ENCODE data around the gene STK32C. TPM values are rescaled to one million over a fixed set of nuclear protein-coding genes. Genes with fewer than 3 reads are reported as not detected.
A peak's percentile ranks its signal among the peaks of the same experiment; 100 is the strongest.

STK32C gene
- total RNA-seq, 1 donor from 2014 or later, result 69.2 TPM

DNA sequence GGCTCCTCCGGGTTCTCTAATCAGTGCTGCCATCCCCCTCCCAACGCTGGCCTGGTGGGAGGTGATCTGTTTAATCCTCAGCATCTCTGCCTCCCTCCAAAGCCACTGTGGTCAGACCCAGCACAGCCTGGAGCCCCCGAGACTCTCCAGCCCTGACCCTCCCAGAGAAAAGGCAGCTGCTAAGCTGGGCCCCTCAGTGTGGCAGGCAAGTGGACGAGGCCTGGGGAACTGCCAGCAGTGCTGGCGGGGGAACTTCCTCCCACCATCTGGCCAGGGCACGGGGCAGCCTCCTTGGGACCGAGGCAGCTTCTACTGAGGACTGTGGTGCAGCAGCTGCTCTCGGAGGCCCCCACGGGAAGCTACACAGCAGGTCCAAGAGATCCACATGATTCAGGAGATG, 69.9 kb downstream of the STK32C start:
- H3K27ac Mint-ChIP-seq (ENCODE audit: unreplicated experiment), result peak overlapping the region; percentile 95
- peaks cover 28% of the 10 kb centered on the region for H3K4me1 Mint-ChIP-seq (ENCODE audit: low read depth, unreplicated experiment)
- TF ChIP-seq, protein P1, sequence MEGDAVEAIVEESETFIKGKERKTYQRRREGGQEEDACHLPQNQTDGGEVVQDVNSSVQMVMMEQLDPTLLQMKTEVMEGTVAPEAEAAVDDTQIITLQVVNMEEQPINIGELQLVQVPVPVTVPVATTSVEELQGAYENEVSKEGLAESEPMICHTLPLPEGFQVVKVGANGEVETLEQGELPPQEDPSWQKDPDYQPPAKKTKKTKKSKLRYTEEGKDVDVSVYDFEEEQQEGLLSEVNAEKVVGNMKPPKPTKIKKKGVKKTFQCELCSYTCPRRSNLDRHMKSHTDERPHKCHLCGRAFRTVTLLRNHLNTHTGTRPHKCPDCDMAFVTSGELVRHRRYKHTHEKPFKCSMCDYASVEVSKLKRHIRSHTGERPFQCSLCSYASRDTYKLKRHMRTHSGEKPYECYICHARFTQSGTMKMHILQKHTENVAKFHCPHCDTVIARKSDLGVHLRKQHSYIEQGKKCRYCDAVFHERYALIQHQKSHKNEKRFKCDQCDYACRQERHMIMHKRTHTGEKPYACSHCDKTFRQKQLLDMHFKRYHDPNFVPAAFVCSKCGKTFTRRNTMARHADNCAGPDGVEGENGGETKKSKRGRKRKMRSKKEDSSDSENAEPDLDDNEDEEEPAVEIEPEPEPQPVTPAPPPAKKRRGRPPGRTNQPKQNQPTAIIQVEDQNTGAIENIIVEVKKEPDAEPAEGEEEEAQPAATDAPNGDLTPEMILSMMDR (IDR thresholded peaks at IDR 0.05; ENCODE audit: partially characterized antibody, unreplicated experiment), result no peak
- peaks cover 13% of the 10 kb centered on the region for H3K9me3 Mint-ChIP-seq (ENCODE audit: unreplicated experiment)
- DNase-seq, result peak; percentile 45
- H3K4me3 Mint-ChIP-seq (ENCODE audit: unreplicated experiment), result peak overlapping the region; percentile 56
- peaks cover 16% of the 10 kb centered on the region for H3K27me3 Mint-ChIP-seq (ENCODE audit: unreplicated experiment)
- no peaks in the 10 kb centered on the region for H3K36me3 Mint-ChIP-seq (ENCODE audit: unreplicated experiment)

DNA sequence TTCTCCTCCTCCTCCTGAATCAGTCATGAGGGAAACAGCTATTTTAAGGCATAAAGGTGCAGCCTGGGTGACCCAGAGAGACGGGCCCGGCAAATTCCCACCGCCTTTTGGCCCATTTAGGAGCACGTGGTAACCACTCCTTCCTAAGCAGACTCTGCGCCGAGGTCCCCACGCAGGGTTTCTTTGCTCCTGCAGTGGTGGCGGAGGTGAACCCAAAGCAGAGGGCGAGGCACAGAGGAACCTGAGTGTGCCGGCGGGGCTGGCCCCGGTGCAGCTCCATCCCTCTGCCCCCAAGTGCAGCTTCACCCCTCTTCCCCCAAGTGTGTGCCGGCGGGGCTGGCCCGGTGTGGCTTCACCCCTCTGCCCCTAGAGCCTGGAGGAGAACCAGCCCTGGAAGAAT, 70.4 kb downstream of the STK32C start:
- no peak for DNase-seq
- H3K36me3 Mint-ChIP-seq (ENCODE audit: unreplicated experiment), result no peaks in the 10 kb centered on the region
- peaks cover 16% of the 10 kb centered on the region for H3K27me3 Mint-ChIP-seq (ENCODE audit: unreplicated experiment)
- peak overlapping the region; percentile 38 for H3K27ac Mint-ChIP-seq (ENCODE audit: unreplicated experiment)
- TF ChIP-seq, protein P1 (IDR thresholded peaks at IDR 0.05; ENCODE audit: partially characterized antibody, unreplicated experiment), result no peak
- H3K9me3 Mint-ChIP-seq (ENCODE audit: unreplicated experiment), result peaks cover 15% of the 10 kb centered on the region
- H3K4me3 Mint-ChIP-seq (ENCODE audit: unreplicated experiment), result peak overlapping the region; percentile 52
- H3K4me1 Mint-ChIP-seq (ENCODE audit: low read depth, unreplicated experiment), result peaks cover 27% of the 10 kb centered on the region

DNA sequence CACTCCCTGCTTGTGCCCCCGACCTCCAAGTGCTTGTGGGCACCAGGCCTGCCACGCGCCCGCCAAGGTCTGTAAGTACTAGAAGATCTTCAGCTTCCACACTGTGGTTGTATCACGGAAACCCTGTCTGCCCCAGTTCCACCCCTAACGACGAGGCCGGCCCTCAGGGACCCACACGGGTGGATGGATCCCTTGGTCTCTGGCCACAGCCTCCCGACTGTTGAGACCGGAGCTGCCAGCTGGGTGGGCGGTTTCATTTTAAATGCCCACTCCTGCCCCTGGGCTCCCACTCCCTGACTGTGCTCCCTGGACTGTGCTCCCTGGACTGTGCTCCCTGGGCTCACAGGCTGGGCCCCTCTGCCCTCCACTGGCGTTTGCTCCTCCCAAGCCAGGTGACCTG, 70.9 kb downstream of the STK32C start:
- no peak for DNase-seq
- H3K27me3 Mint-ChIP-seq (ENCODE audit: unreplicated experiment), result peaks cover 16% of the 10 kb centered on the region
- H3K9me3 Mint-ChIP-seq (ENCODE audit: unreplicated experiment), result peaks cover 15% of the 10 kb centered on the region
- TF ChIP-seq, protein P1 (IDR thresholded peaks at IDR 0.05; ENCODE audit: partially characterized antibody, unreplicated experiment), result no peak
- H3K4me3 Mint-ChIP-seq (ENCODE audit: unreplicated experiment), result peak overlapping the region; percentile 52
- no peak overlapping the region for H3K27ac Mint-ChIP-seq (ENCODE audit: unreplicated experiment)
- H3K4me1 Mint-ChIP-seq (ENCODE audit: low read depth, unreplicated experiment), result peaks cover 27% of the 10 kb centered on the region
- H3K36me3 Mint-ChIP-seq (ENCODE audit: unreplicated experiment), result no peaks in the 10 kb centered on the region

DNA sequence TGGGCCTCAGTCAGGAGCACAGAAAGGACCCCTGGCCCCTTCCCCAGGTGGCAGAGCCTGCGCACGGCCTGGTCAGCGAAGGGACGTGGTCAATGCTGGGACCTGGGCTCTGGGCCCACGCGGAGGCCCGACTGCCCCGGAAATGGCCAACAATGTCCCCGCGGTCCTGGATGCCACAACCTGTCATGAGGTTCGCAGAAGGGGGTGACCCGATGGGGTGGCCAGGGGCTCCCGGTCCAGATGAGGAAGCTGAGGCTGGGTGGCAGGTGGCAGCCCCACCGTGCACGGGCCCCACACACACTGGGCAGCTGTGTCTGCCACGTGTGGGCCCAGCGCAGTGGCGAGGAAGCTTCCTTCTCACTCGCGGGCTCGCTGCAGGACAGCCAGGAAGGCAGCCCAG, 71.6 kb downstream of the STK32C start:
- no peak for DNase-seq
- H3K4me1 Mint-ChIP-seq (ENCODE audit: low read depth, unreplicated experiment), result peaks cover 25% of the 10 kb centered on the region
- no peaks in the 10 kb centered on the region for H3K36me3 Mint-ChIP-seq (ENCODE audit: unreplicated experiment)
- H3K27ac Mint-ChIP-seq (ENCODE audit: unreplicated experiment), result no peak overlapping the region
- H3K27me3 Mint-ChIP-seq (ENCODE audit: unreplicated experiment), result peaks cover 19% of the 10 kb centered on the region
- TF ChIP-seq, protein P1 (IDR thresholded peaks at IDR 0.05; ENCODE audit: partially characterized antibody, unreplicated experiment), result no peak
- H3K9me3 Mint-ChIP-seq (ENCODE audit: unreplicated experiment), result peaks cover 14% of the 10 kb centered on the region
- no peak overlapping the region for H3K4me3 Mint-ChIP-seq (ENCODE audit: unreplicated experiment)

DNA sequence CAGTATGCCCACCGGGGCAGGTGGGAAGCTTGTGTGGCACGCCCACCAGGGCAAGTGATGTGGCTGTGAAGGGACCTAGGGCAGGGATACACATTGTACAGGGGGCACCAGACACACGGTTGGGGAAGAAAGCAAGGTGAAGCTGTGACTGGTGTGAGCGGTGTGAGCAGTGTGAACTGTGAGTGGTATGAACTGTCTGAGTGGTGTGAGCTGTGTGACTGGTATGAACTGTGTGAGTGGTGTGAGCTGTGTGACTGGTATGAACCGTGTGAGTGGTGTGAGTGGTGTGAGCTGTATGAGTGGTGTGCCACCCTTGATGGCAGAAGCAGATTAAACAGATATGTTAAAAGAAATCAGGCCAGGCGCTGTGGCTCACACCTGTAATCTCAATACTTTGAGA, 72.9 kb downstream of the STK32C start:
- Mint-ChIP-seq H3K4me3 (ENCODE audit: unreplicated experiment) (no peak overlapping the region), H3K9me3 (ENCODE audit: unreplicated experiment) (peaks cover 14% of the 10 kb centered on the region), H3K27me3 (ENCODE audit: unreplicated experiment) (peaks cover 19% of the 10 kb centered on the region), H3K36me3 (ENCODE audit: unreplicated experiment) (no peaks in the 10 kb centered on the region), H3K27ac (ENCODE audit: unreplicated experiment) (no peak overlapping the region), H3K4me1 (ENCODE audit: low read depth, unreplicated experiment) (peaks cover 25% of the 10 kb centered on the region)
- TF ChIP-seq, protein P1 (IDR thresholded peaks at IDR 0.05; ENCODE audit: partially characterized antibody, unreplicated experiment), result no peak
- no peak for DNase-seq

Data from glutamatergic neuron (in vitro differentiated cells).